MM.1S (cell line): ENCODE results near the gene SPDYE1.

Source experiments
- DNase-seq: peaks from one replicate; pipeline ENCODE4 v3.0.0-alpha.2; 2015
- H2AFZ ChIP-seq: fragments of 300-600 bp; sonication (generic); 2 replicates; pipeline ENCODE4 v1.6.0; 2016; ENCODE audit warnings: antibody characterized with exemption, low read length
- H3F3A ChIP-seq: fragments of 300-600 bp; sonication (generic); 2 replicates; pipeline ENCODE4 v1.6.1; 2016; ENCODE audit warnings: mild to moderate bottlenecking, antibody characterized with exemption, low read length, moderate library complexity, mixed read lengths; ENCODE audit not compliant: insufficient read depth
- H3K27ac ChIP-seq: fragments of 300-600 bp; sonication (generic); 2 replicates; pipeline ENCODE4 v1.5.1; 2016; ENCODE audit warnings: mild to moderate bottlenecking, low read length
- H3K27me3 ChIP-seq: fragments of 300-600 bp; sonication (generic); replicated peaks from 2 replicates; pipeline ENCODE4 v1.6.0; 2016; ENCODE audit warnings: low read length; ENCODE audit not compliant: insufficient read depth
- H3K36me3 ChIP-seq: fragments of 300-600 bp; sonication (generic); replicated peaks from 2 replicates; pipeline ENCODE4 v1.6.1; 2016; ENCODE audit warnings: mild to moderate bottlenecking, low read length, mixed read lengths; ENCODE audit not compliant: insufficient read depth
- H3K4me1 ChIP-seq: fragments of 300-600 bp; sonication (generic); 2 replicates; pipeline ENCODE4 v1.6.1; 2016; ENCODE audit warnings: low read length, mixed read lengths
- H3K4me2 ChIP-seq: fragments of 300-600 bp; sonication (generic); 2 replicates; pipeline ENCODE4 v1.6.0; 2016; ENCODE audit warnings: low read depth, low read length
- H3K4me3 ChIP-seq: fragments of 300-600 bp; sonication (generic); 2 replicates; pipeline ENCODE4 v1.5.1; 2016; ENCODE audit warnings: low read length, mixed read lengths
- H3K79me2 ChIP-seq: fragments of 300-600 bp; sonication (generic); 2 replicates; pipeline ENCODE4 v1.6.1; 2016; ENCODE audit warnings: mixed run types, low read length, mixed read lengths
- H3K9ac ChIP-seq: fragments of 300-600 bp; sonication (generic); 2 replicates; pipeline ENCODE4 v1.6.1; 2016; ENCODE audit warnings: low read length, mixed read lengths
- H3K9me2 ChIP-seq: fragments of 300-600 bp; sonication (generic); replicated peaks from 2 replicates; pipeline ENCODE4 v1.6.1; 2016; ENCODE audit warnings: mild to moderate bottlenecking, low read length, mixed read lengths; ENCODE audit not compliant: insufficient read depth
- H3K9me3 ChIP-seq: fragments of 300-600 bp; sonication (generic); replicated peaks from 2 replicates; pipeline ENCODE4 v1.6.1; 2016; ENCODE audit warnings: mild to moderate bottlenecking, low read length, mixed read lengths; ENCODE audit not compliant: insufficient read depth
- H4K20me1 ChIP-seq: fragments of 300-600 bp; sonication (generic); 2 replicates; pipeline ENCODE4 v1.6.1; 2016; ENCODE audit warnings: mild to moderate bottlenecking, low read length, moderate library complexity, mixed read lengths; ENCODE audit not compliant: insufficient read depth
- CTCF ChIP-seq: fragments of 300-600 bp; sonication (generic); IDR thresholded peaks from 2 replicates; pipeline ENCODE4 v1.5.1; 2016; ENCODE audit warnings: antibody characterized with exemption, low read length, mixed read lengths
- EZH2 ChIP-seq: fragments of 300-600 bp; sonication (generic); optimal IDR thresholded peaks from 2 replicates; pipeline ENCODE3; 2017; ENCODE audit warnings: low read depth, mild to moderate bottlenecking, antibody characterized with exemption, low read length, mixed read lengths
- EZH2phosphoT487 ChIP-seq: fragments of 300-600 bp; sonication (generic); IDR thresholded peaks from 2 replicates; pipeline ENCODE4 v1.6.1; 2018; ENCODE audit warnings: antibody characterized with exemption, low read length

Gene SPDYE1

GRCh38 chr7:44057181-44057848 is 59.6 kb downstream of the SPDYE1 start:
- Histone ChIP-seq H3K4me1 (no peaks in the 10 kb centered on the region), H3F3A (no peaks in the 10 kb centered on the region), H3K4me2 (no peak overlapping the region), H3K4me3 (no peak overlapping the region), H2AFZ (no peak overlapping the region), H3K27ac (no peak overlapping the region), H3K27me3 (no peaks in the 10 kb centered on the region), H3K9ac (no peak overlapping the region), H3K79me2 (peaks cover 22% of the 10 kb centered on the region), H4K20me1 (no peaks in the 10 kb centered on the region), H3K9me2 (no peaks in the 10 kb centered on the region), H3K36me3 (no peaks in the 10 kb centered on the region; the same call in 1 of the 2 replicates), H3K9me3 (no peaks in the 10 kb centered on the region)
- TF ChIP-seq CTCF: no peak
- TF ChIP-seq EZH2phosphoT487: no peak
- TF ChIP-seq EZH2: no peak
- no peak for DNase-seq

GRCh38 chr7:44057849-44058758 is 60.4 kb downstream of the SPDYE1 start:
- Histone ChIP-seq H3K79me2 (peaks cover 19% of the 10 kb centered on the region), H3K9me3 (no peaks in the 10 kb centered on the region), H3K4me1 (no peaks in the 10 kb centered on the region), H3K9ac (no peak overlapping the region), H4K20me1 (no peaks in the 10 kb centered on the region), H3K36me3 (no peaks in the 10 kb centered on the region; the same call in 1 of the 2 replicates), H3K27me3 (no peaks in the 10 kb centered on the region), H3K27ac (no peak overlapping the region), H2AFZ (no peak overlapping the region), H3K9me2 (no peaks in the 10 kb centered on the region), H3K4me2 (no peak overlapping the region), H3K4me3 (no peak overlapping the region), H3F3A (no peaks in the 10 kb centered on the region)
- TF ChIP-seq EZH2 (no peak), EZH2phosphoT487 (no peak), CTCF (no peak)
- DNase-seq: no peak

GRCh38 chr7:44058759-44059218 is 61.1 kb downstream of the SPDYE1 start:
- Histone ChIP-seq H3K9ac (no peak overlapping the region), H3K36me3 (no peaks in the 10 kb centered on the region; the same call in 1 of the 2 replicates)

More at GRCh38 chr7:44058759-44059218, 61.1 kb downstream of the SPDYE1 start:
- Histone ChIP-seq H3K27me3 (no peaks in the 10 kb centered on the region), H3K9me2 (no peaks in the 10 kb centered on the region), H3K79me2 (peaks cover 18% of the 10 kb centered on the region), H3K4me2 (no peak overlapping the region), H3K4me1 (no peaks in the 10 kb centered on the region), H4K20me1 (no peaks in the 10 kb centered on the region), H3K27ac (no peak overlapping the region), H3K4me3 (no peak overlapping the region), H3K9me3 (no peaks in the 10 kb centered on the region), H3F3A (no peaks in the 10 kb centered on the region), H2AFZ (no peak overlapping the region)
- no peak for TF ChIP-seq EZH2
- no peak for TF ChIP-seq CTCF
- TF ChIP-seq EZH2phosphoT487: no peak
- DNase-seq: no peak
